Measurements from ENCODE around the gene CDK5RAP1. TPM values are rescaled to one million over a fixed set of nuclear protein-coding genes. Genes with fewer than 3 reads are reported as not detected.
A peak's percentile ranks its signal among the peaks of the same experiment; 100 is the strongest.
"Not testable (repeated sequence)": the region's sequence is repeated elsewhere in the genome, so short reads cannot be mapped to it uniquely, and the experiment has no call there.

The CDK5RAP1 gene
- total RNA-seq, 2 experiments from 2014 or later: 27.2 to 33.1 TPM

GRCh38 chr20:33391722-33392415, 9.4 kb downstream of the CDK5RAP1 start:
- Mint-ChIP-seq H3K9me3 (no peaks in the 10 kb centered on the region), H3K36me3 (ENCODE audit: low read depth) (peaks cover 45% of the 10 kb centered on the region)
- POLR2A ChIA-PET: interaction anchor here (0.6 kb wide), 1 partner anchor 18 kb away, joined by 3 read pairs; no protein-coding TSS in a partner anchor

GRCh38 chr20:33389326-33389725, 12.0 kb downstream of the CDK5RAP1 start:
- POLR2A ChIA-PET, DNase-seq, H3K4me3 Mint-ChIP-seq, H3K27me3 Mint-ChIP-seq, CTCF ChIA-PET, H3K9me3 Mint-ChIP-seq, H3K4me1 Mint-ChIP-seq, H3K27ac Mint-ChIP-seq: not testable (repeated sequence)
- peaks cover 52% of the 10 kb centered on the region for H3K36me3 Mint-ChIP-seq (ENCODE audit: low read depth)

More at GRCh38 chr20:33391722-33392415, 9.4 kb downstream of the CDK5RAP1 start:
- CTCF ChIA-PET: interaction anchor here (0.6 to 0.7 kb wide), 2 partner anchors 395 to 579 kb away, joined by 4 to 5 read pairs; no protein-coding TSS in a partner anchor
- H3K4me1 Mint-ChIP-seq: peaks cover 3% of the 10 kb centered on the region
- no peak for DNase-seq
- no peak overlapping the region for H3K27ac Mint-ChIP-seq
- no peaks in the 10 kb centered on the region for H3K27me3 Mint-ChIP-seq
- no peak overlapping the region for H3K4me3 Mint-ChIP-seq

- Mint-ChIP-seq H3K4me1 (no peaks in the 10 kb centered on the region), H3K36me3 (ENCODE audit: low read depth) (peaks cover 49% of the 10 kb centered on the region), H3K27ac (peak overlapping the region; percentile 54), H3K9me3 (no peaks in the 10 kb centered on the region), H3K4me3 (no peak overlapping the region), H3K27me3 (no peaks in the 10 kb centered on the region)
- CTCF ChIA-PET: no interaction called here
- no peak for DNase-seq
- POLR2A ChIA-PET: no interaction called here
Measured at GRCh38 chr20:33388268-33388667, 13.1 kb downstream of the CDK5RAP1 start.

- peaks cover 42% of the 10 kb centered on the region for H3K36me3 Mint-ChIP-seq (ENCODE audit: low read depth)
- H3K4me3 Mint-ChIP-seq: no peak overlapping the region
- DNase-seq: no peak
- POLR2A ChIA-PET: no interaction called here
- H3K27ac Mint-ChIP-seq: no peak overlapping the region
- CTCF ChIA-PET: no interaction called here
- no peaks in the 10 kb centered on the region for H3K4me1 Mint-ChIP-seq
- no peaks in the 10 kb centered on the region for H3K9me3 Mint-ChIP-seq
- H3K27me3 Mint-ChIP-seq: no peaks in the 10 kb centered on the region
Measured at GRCh38 chr20:33387177-33387576, 14.1 kb downstream of the CDK5RAP1 start.

GRCh38 chr20:33386673-33387072, 14.6 kb downstream of the CDK5RAP1 start:
- peaks cover 38% of the 10 kb centered on the region for H3K36me3 Mint-ChIP-seq (ENCODE audit: low read depth)
- no peak overlapping the region for H3K4me3 Mint-ChIP-seq
- no peaks in the 10 kb centered on the region for H3K27me3 Mint-ChIP-seq
- DNase-seq: no peak
- CTCF ChIA-PET: no interaction called here
- no peak overlapping the region for H3K27ac Mint-ChIP-seq
- POLR2A ChIA-PET: interaction anchor here (0.7 kb wide), 1 partner anchor 154 kb away, joined by 4 read pairs; no protein-coding TSS in a partner anchor
- H3K9me3 Mint-ChIP-seq: no peaks in the 10 kb centered on the region
- H3K4me1 Mint-ChIP-seq: no peaks in the 10 kb centered on the region

GRCh38 chr20:33377366-33377765, 24.0 kb downstream of the CDK5RAP1 start:
- H3K27me3 Mint-ChIP-seq: no peaks in the 10 kb centered on the region
- no peak overlapping the region for H3K4me3 Mint-ChIP-seq
- DNase-seq: peak; percentile 14
- ChIA-PET POLR2A (interaction anchor here (0.7 kb wide), 1 partner anchor 302 kb away, joined by 3 read pairs; no protein-coding TSS in a partner anchor), CTCF (interaction anchor here (1.5 kb wide), 1 partner anchor 8 kb away, joined by 5 read pairs; no protein-coding TSS in a partner anchor)
- H3K27ac Mint-ChIP-seq: peak overlapping the region; percentile 80
- H3K4me1 Mint-ChIP-seq: peaks cover 44% of the 10 kb centered on the region
- peaks cover 48% of the 10 kb centered on the region for H3K36me3 Mint-ChIP-seq (ENCODE audit: low read depth)
- no peaks in the 10 kb centered on the region for H3K9me3 Mint-ChIP-seq

GRCh38 chr20:33373735-33374605, 27.3 kb downstream of the CDK5RAP1 start:
- H3K36me3 Mint-ChIP-seq (ENCODE audit: low read depth): peaks cover 57% of the 10 kb centered on the region
- H3K27ac Mint-ChIP-seq: no peak overlapping the region
- H3K4me1 Mint-ChIP-seq: peaks cover 71% of the 10 kb centered on the region
- ChIA-PET POLR2A (interaction anchor here (0.5 kb wide), 1 partner anchor 19 kb away, joined by 3 read pairs; no protein-coding TSS in a partner anchor), CTCF (interaction anchor here (0.6 to 0.9 kb wide), 3 partner anchors 8 to 399 kb away, joined by 3 to 4 read pairs (median 3); no protein-coding TSS in a partner anchor)
- H3K27me3 Mint-ChIP-seq: no peaks in the 10 kb centered on the region
- DNase-seq: no peak
- H3K4me3 Mint-ChIP-seq: no peak overlapping the region
- H3K9me3 Mint-ChIP-seq: no peaks in the 10 kb centered on the region

GRCh38 chr20:33372993-33373441, 28.3 kb downstream of the CDK5RAP1 start:
- Mint-ChIP-seq H3K4me1 (peaks cover 61% of the 10 kb centered on the region), H3K27me3 (no peaks in the 10 kb centered on the region), H3K9me3 (no peaks in the 10 kb centered on the region), H3K27ac (peak overlapping the region; percentile 84), H3K4me3 (no peak overlapping the region), H3K36me3 (ENCODE audit: low read depth) (peaks cover 49% of the 10 kb centered on the region)
- ChIA-PET POLR2A (interaction anchor here (0.5 kb wide), 1 partner anchor 19 kb away, joined by 3 read pairs; no protein-coding TSS in a partner anchor), CTCF (interaction anchor here (0.7 kb wide), 1 partner anchor 398 kb away, joined by 4 read pairs; no protein-coding TSS in a partner anchor)
- no peak for DNase-seq

GRCh38 chr20:33370291-33370690, 31.0 kb downstream of the CDK5RAP1 start:
- ChIA-PET POLR2A (no interaction called here), CTCF (no interaction called here)
- Mint-ChIP-seq H3K27me3 (no peaks in the 10 kb centered on the region), H3K4me1 (peaks cover 42% of the 10 kb centered on the region), H3K36me3 (ENCODE audit: low read depth) (peaks cover 56% of the 10 kb centered on the region), H3K4me3 (no peak overlapping the region), H3K27ac (peak overlapping the region; percentile 88), H3K9me3 (no peaks in the 10 kb centered on the region)
- DNase-seq: peak; percentile 54

- no peak for DNase-seq
- ChIA-PET CTCF (no interaction called here), POLR2A (no interaction called here)
- H3K36me3 Mint-ChIP-seq (ENCODE audit: low read depth): peaks cover 52% of the 10 kb centered on the region
- H3K9me3 Mint-ChIP-seq: no peaks in the 10 kb centered on the region
- H3K4me1 Mint-ChIP-seq: no peaks in the 10 kb centered on the region
- no peaks in the 10 kb centered on the region for H3K27me3 Mint-ChIP-seq
- H3K4me3 Mint-ChIP-seq: no peak overlapping the region
- H3K27ac Mint-ChIP-seq: no peak overlapping the region
Measured at GRCh38 chr20:33362898-33363297, 38.4 kb downstream of the CDK5RAP1 start.

- Mint-ChIP-seq H3K4me1 (no peaks in the 10 kb centered on the region), H3K36me3 (ENCODE audit: low read depth) (peaks cover 35% of the 10 kb centered on the region), H3K9me3 (no peaks in the 10 kb centered on the region), H3K27ac (no peak overlapping the region), H3K27me3 (no peaks in the 10 kb centered on the region), H3K4me3 (no peak overlapping the region)
- DNase-seq: no peak
- ChIA-PET POLR2A (no interaction called here), CTCF (no interaction called here)
Measured at GRCh38 chr20:33359399-33360261, 41.7 kb downstream of the CDK5RAP1 start.

GRCh38 chr20:33353013-33353402, 48.3 kb downstream of the CDK5RAP1 start:
- no peaks in the 10 kb centered on the region for H3K27me3 Mint-ChIP-seq
- no peak overlapping the region for H3K4me3 Mint-ChIP-seq
- CTCF ChIA-PET: no interaction called here
- H3K36me3 Mint-ChIP-seq (ENCODE audit: low read depth): peaks cover 7% of the 10 kb centered on the region
- no peak for DNase-seq
- H3K4me1 Mint-ChIP-seq: no peaks in the 10 kb centered on the region
- POLR2A ChIA-PET: no interaction called here
- H3K9me3 Mint-ChIP-seq: no peaks in the 10 kb centered on the region
- no peak overlapping the region for H3K27ac Mint-ChIP-seq
